Activated CD4-positive, alpha-beta T cell treated with anti-CD3 and anti-CD28 coated beads for 1 hour (primary cell): ENCODE measurements around the gene PELI2.
"Not testable (repeated sequence)": the region's sequence is repeated elsewhere in the genome, so short reads cannot be mapped to it uniquely, and the experiment has no call there.

ENCODE experiments used
- DNase-seq: peaks from one replicate; pipeline ENCODE4 v3.0.0-alpha.2; 2020

PELI2 gene

DNA sequence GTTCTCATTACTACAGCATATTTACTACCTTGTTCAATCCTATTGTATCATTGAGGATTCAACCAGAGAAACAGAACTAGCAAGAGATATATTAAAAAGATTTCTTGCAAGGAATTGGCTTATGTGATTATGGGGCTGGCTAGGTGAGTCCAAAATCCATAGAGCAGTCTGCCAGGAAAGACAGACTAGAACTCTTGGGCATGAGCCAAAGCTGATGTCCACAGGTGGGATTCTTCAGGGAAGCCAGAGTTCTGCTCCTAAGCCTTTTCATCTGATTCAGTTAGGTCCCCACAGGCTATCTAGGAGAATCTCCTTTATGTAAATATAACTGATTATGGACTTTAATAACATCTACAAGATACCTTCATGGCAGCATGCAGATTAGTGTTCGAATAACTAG is 26.0 kb downstream of the PELI2 start:
- no peak for DNase-seq

DNA sequence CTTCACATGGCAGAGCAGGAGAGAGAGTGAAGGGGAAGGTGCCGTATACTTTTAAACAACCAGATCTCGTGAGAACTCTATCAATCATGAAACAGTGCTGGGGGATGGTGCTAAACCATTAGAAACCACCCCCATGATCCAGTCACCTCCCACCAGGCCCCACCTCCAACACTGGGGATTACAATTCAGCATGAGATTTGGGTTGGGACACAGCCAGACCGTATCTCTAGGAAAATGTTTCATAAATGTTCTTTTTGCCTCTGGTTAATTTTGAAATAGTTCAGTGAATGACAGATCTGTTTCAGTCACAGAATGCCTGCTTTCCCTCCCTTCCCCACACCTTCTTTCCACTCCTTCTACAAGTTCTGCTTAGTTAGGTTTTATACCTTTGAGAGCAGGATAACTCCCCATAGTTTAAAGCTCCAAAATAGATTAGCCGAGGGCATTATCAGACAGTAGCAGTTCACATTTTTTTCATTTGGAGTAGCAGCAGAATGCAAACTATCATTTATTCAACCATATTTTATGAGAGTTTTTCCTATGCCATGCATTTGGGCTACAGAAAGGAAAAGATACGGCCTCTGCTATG is 27.1 kb downstream of the PELI2 start:
- no peak for DNase-seq

DNA sequence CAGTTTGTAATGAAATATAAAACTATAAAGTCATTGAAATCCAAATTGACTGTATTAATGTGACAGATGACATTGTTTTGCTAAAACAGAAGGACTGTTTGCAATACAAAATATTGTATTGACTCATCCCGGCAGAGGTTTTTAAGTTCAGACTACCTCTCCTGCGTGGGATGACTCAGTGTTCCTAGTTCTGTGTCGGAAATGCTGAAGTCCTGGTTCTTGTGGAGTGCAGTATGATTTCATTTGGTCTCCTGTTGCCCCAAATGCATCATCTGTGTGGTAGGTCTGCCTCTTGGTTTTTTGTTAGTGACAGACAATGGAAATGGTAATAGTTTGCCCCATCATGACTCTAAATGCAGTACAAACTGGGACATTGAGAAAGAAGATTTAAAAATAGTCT is 27.8 kb downstream of the PELI2 start:
- DNase-seq: no peak

DNA sequence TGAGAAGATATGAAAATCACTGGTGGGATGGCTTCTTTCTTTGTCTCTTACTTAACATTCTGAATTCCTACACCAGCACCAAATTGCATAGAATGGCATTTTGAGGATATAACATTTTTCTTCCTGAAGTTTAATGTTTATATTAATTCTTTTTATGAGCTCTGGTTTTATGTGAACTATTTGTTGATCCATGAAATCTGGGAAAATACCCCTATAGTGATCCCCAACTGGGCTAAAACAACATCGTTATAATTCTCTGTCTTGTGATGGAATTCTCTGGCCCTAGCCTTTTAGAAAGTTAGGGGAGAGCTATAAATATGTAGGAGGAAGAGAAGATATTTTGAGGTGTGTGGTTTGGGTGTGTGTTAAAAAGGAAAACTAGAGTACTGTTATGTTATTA is 29.2 kb downstream of the PELI2 start:
- DNase-seq: no peak

DNA sequence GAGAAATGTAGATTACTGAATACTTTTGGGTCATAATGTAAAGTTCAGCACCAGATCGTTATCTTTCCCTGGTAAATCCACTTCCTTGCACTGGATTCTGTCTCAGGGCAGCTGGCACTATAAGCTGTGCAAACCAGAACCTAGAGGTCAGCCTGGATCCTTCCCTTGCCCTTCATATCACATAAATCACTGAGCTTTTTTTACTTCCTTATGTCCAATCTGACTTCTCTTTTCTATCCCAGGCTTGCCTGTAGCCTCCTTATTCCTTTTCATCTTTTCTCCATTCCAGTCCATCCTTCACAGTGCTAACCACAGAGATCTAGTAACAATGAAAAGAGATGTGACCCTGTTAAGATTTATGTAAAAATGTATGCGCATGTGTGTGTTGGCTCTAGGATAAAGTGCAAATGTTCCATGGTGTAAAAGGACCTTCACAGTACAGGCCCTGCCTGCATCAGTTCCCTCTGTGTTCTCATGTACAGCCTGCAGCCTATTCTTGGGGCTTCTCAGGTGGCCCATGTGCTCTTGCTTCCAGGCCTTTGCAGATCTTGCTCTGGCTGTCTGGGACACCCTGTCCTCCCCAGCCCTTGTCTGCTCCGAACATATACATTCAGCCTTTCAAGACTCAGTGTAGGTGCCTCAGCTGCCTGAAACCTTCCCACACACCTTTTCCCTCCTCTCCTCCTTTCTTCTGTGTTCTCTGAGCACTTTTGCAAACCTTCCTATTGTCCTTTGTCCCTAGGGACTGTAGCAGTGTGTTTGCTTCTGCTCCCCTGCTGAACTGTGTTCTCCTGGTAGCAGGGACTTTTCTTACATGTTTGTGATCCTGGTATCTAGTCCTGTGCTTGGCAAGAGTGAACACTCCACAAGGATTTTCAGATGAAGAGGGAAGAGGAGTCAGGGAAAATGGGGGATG is 30.0 kb downstream of the PELI2 start:
- DNase-seq: no peak

DNA sequence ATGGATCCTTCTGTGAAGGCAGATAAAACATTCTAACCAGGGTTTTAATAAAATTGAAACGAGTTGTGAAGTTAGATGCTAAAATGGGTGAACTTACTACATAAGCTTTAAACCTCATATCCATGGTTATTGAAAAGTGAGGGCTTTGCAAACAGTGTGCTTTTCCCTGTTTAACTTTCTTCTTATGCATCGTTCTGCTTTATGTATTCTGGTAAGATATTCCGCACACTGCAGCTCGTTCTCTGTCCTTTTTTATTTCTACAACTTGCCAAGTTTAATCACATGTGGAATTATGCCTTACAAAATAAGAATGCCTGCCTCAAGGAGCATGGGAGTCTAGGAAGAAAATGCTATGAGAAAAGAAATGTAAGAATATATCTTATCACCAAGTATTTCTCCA is 30.9 kb downstream of the PELI2 start:
- DNase-seq: no peak

DNA sequence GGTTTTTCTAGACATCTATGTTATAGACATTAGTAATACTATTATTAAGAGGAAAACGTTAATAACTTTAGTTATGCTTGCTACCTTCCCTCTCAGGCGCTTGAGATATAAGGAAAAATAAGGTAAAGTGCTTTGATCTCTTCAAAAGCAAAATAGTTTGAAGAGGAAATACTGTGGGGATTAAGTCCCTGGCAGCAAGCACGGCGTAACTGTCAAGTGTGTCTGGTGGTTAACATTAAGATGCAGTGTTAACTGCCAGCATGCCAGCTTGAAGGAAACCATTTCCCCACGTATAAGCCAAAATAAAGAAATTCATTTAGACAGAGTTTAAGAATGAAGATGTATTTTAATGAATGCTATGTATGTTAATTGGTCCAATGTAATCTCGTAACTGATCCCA is 31.8 kb downstream of the PELI2 start:
- DNase-seq: no peak

DNA sequence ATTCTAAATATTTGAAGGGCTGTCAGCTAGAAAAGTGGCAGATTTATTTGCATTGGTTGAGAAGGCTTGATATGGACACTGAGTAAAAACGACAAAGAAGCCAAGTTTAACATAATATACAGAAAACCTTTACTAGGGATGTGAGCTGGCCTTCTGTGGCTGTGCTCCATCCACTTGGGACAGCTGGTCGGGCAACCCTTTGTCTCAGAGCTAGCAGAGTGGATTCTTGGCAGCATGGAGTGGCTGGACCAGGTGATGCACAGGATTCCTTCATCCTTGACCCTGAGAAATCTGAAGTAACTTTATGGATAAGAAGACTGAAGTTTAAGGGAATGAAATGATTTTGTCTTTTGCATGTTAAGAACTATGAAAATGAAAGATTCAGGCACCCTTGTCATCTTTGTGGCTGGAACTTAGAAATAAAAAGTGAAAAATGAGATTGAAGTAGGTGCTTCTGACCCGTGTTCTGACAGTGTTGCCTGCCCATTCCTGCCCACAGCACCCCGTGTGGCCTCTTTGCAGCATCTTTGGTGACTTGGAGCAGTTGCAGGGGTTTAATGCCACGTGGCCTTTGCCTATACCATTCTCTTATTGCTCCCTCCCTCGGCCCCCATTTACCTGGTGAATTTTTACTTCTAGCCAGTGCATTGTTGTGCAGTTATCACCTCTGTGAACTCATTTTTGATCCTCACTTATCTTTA is 32.6 kb downstream of the PELI2 start:
- no peak for DNase-seq

DNA sequence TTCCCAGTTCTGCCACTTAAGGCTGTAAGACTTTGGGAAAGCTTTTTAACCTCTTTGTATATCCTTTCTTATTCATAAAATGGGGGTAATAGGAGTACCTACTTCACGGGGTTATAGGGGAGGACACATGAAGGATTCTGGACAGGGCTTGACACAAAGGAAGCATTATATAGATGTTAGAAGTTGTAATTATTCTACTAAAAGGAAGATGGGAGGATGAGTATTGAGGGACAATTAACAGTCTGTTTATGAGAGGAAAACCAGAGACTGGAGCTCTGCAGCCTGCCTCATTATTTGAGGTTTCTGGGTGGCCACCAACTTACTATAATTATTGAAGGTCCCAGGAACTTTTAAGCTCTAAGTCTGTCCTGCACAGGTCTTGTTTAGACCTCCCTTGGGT is 34.0 kb downstream of the PELI2 start:
- DNase-seq: no peak

DNA sequence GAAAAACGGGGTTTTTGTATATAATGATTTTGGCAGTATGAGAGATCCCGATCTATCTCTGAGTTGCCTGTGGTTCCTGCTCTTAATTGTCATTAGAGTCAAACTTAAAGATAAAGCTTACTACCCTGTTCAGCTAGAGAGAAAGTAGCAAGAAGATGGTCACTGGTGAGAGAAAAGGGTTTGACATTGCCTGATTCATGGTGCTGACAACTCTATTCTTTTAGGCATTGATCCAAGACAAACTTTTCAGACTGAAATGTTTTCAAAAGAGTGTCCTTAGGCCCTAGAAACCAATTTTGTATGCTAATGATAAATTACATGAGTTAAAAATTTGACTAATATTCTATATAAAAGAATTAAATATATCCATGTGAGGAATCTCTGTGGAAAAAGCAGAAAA is 35.1 kb downstream of the PELI2 start:
- no peak for DNase-seq

DNA sequence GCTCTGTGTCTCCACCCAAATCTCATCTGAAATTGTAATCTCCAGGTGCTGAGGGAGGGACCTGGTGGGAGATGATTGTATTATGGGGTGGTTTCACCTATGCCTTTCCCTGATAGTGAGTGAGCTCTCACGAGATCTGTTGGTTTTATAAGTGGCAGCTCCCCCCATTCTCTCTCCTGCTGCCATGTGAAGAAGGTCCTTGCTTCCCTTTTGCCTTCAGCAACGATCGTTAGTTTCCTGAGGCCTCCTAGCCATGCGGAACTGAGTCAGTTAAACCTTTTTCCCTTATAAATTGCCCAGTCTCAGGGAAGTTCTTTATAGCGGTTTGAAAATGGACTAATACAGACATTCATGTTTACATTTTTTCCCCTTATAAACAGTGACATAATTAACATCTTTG is 36.1 kb downstream of the PELI2 start:
- DNase-seq: no peak

DNA sequence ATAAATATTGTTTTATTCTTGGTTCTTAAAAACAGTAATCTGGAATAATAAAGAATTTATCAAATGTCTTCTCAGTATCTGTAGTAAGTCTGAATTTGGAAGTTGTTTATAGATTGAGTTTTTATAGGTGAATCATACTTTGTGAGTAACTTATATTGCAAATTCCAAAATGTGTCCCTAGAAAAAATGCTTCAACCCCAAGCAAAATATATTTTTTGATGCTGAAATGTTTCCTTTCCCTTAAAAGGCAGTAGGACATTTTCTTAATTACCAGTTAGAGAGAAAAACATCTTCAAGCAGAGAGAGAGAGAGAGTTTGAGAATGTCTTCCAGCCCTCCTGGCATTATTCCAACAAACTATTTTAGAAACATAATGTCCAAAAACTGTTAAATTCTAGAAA is 37.9 kb downstream of the PELI2 start:
- no peak for DNase-seq

DNA sequence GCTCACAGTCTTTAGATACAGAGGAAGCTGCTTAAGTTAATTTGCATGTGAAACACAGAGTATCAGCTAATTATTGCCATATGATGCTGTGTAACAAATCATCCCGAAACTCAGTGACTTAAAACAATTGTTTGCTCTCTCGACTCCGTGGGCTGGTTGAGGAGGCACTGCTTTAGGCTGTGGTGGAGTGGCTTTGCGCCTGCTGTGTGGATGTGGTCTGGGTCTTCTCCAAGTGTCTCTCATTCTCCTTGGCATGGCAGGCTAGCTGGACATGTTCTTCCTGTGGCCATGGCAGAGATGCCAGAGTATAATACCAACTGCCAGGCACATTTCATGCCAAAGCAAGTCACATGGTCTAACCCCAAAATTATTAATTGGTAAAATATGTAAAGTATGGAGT is 40.9 kb downstream of the PELI2 start:
- no peak for DNase-seq

DNA sequence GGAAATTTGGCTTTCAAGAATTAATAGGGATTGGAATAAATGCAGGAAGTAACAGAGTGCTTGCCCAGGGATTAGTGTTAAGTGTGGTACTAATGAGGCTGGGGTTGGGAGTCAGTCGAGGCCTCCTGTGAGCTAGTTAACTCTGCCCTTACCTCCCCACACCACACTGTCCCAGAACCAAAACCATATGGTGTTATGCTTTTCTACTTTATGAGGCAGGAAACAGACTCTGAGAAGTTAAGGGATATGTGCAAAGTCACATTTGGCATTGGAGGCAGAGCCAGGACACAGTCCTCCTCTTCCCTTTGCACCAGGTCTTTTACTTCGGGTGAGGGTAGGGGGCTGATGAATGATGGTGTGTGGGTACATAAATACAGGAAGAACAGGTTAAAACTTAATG is 41.9 kb downstream of the PELI2 start:
- DNase-seq: no peak

DNA sequence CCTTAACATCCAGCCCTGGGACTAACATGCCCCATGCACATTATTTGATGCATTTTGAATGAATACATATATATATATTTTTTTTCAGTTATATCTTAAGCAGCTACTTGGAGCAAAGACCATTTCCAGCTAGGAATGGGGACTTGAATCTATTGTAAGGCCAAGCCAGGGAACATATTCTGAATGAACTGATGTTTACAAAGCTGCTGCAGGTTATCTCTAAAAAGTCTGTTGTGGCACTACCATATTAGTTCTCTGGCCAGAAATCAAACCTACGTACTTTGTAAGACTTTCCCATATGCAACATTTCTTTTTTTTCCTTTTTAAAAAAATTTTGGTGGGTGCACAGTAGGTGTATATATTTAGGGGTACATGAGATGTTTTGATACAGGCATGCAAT is 43.4 kb downstream of the PELI2 start:
- DNase-seq: no peak

DNA sequence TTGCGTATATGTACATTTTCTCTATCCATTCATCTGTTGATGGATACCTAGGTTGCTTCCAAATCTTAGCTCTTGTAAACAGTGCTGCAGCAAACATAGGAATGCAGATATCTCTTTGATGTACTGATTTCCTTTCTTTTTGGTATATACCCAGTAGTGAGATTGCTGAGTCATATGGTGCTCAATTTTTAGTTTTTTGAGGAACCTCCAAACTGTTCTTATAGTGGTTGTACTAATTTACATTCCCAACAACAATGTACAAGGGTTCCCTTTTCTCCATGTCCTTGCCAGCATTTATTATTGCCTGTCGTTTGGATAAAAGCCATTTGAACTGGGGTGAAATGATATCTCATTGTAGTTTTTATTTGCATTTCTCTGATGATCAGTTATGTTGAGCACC is 44.3 kb downstream of the PELI2 start:
- DNase-seq: no peak

DNA sequence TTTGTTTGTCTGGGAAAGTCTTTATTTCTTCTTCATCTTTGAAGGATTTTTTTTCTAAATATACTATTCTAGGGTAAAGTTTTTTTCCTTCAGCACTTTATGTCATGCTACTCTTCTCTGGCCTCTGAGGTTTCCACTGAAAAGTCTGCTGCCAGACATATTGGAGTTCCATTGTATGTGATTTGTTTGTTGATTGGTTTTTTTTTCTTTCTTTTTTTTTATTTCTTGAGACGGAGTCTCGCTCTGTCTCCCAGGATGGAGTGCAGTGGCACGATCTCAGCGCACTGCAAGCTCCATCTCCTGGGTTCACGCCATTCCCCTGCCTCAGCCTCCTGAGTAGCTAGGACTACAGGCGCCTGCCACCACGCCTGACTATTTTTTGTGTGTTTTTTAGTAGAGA is 48.4 kb downstream of the PELI2 start:
- not testable (repeated sequence) for DNase-seq

DNA sequence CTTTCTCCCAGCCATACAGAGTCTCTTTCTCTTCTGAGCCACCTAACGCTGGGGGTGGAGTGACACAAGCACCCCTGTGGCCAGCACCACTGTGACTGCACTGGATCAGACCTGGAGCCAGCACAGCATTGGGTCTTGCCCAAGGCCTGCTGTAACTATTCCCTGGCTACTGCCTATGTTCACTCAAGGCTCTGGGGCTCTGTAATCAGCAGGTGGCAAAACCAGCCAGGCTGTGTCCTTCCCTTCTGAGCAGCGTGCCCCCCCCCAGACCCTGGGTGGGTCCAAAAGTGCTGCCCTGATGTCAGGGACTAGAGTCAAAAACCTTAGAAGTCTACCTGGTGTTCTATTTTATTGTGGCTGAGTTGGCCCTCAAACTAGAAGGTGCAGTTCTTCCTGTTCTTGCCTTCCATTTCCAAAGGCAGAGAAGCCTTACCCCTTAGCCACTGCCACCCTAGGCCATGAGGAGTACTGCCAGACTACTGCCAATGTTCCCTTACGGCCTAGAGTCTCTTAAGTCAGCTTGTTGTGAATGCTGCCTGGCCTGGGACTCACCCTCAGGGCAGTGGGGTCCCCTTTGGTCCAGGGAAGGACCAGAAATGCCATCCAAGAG is 49.9 kb downstream of the PELI2 start:
- DNase-seq: no peak

DNA sequence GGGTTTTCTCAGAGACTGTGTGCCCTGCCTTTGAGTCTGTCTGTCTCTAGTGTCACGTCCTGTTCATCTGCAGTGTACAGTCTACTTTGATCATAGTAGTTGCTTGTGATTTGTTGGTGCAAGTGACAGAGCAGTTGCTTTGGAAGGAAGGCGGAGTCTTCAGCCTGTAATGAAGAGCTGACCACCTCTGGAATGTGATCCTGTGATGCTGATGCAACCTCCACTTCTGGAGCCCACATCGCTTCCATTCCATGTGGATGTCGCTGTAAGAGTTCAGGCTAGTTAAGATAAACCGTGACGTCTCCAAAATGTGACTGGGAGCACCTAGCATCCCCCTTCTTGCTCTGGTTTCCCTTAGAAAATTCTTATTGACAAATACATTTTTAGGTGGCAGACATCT is 51.8 kb downstream of the PELI2 start:
- DNase-seq: no peak

DNA sequence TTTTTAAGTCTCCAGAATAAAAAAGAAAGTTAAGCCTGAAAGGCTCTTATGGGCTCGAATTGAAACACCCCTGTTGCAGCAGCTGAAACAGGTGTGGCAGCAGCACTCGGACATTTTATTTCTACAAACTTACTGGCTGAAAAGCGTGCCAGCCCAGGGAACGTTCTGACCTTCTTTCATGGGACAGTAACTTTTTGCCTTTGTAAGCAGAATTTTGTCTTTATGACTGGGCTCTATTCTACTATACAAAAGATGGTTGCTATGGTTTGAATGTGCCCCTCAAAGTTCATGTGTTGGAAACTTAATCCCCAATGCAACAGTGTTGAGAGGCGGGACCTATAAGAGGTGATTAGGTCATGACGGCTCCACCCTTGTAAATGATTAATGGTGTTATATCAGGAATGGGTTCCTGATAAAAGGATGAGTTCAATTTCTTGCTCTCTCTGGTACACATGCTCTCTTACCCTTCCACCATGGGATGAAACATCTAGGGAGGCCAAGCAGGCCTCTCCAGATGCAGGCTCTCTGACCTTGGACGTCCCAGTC is 52.7 kb downstream of the PELI2 start:
- DNase-seq: no peak

DNA sequence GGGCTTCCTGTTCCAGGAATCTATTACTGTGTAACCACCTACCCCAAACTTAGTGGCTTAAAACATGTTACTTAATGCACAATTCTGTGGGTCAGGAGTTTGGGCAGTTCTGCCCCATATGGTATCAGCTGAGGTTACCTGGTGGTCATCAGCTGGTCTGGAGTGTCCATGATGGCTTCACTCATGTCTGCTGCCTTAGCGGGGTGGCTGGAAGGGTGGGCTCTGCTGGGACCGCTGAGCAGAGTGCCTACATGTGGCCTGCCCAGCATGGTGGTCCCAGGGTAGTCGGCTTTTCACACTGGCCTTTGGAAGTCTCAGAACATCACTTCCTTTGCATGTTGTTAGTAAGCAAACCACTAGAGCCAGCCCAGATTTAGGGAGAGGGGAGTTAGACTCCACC is 53.9 kb downstream of the PELI2 start:
- no peak for DNase-seq

DNA sequence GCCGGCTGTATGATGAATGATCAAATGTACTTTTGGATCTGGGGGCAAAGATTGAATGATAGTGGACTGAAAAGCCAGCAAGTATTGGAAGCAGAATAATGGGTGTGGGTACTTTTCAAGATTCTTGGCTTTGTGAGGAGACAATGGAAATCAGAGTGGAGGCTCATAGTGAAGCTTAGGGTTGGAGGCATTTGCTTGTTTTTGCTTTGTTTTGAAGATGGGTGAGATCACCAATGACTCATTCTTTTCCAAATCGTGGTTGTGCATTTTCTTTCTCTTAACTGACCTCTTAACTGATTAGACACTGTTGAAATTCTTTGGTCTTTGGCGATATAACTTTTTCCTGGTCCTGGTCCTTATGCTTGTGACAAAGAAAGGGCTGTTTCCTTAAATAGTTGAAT is 54.4 kb downstream of the PELI2 start:
- DNase-seq: no peak

DNA sequence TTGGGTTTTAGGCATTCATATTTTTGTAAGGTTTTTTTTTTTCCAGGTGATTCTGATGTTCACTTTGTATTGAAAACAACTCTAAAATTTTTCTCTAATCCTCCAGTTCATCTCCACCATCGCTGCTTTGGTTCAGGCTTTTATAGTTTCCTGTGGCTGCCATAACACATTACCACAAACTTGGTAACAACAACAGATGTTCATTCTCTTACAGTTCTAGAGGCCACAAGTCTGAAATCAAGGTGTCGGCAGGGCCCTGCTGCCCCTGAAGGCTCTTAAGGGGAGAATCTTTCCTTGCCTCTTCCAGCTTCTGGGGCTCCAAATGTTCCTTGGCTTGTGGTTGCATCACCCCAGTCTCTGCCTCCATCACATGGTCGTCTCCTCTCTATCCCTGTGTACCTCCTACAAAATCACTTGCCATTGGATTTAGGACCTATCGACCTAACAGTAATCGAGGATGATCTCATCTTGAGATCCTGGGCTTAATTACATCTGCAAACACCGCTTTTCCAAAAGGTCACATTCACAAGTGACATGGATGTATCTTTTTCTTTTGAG is 55.2 kb downstream of the PELI2 start:
- no peak for DNase-seq
